HepG2 (cell line): ENCODE measurements around the gene KRTDAP. TPM values are rescaled to one million over a fixed set of nuclear protein-coding genes. Genes with fewer than 3 reads are reported as not detected.
A peak's percentile ranks its signal among the peaks of the same experiment; 100 is the strongest.

Source experiments
- ATAC-seq: fragments of 200-7000 bp; cut with Tn5 transposase; 3 replicates; pipeline ENCODE4 v1.9.1; 2020; ENCODE audit warnings: mild to moderate bottlenecking, moderate library complexity
- BruUV-seq: library from RNA; stranded (reverse); fragments of 400-500 nt; replicated peaks from 2 replicates; lab custom pipeline; 2021; lab: Mats Ljungman, UMichigan
- CTCF ChIA-PET: fragments of 300-600 bp; formaldehyde crosslinking; extraction: SDS; loops from one replicate; lab custom pipeline; 2021; ENCODE audit warnings: low total read pairs, inconsistent platforms, low intra/inter-chr PET ratio; lab: Yijun Ruan, JAX
- POLR2A ChIA-PET: fragments of 350-600 bp; sonication (Branson Sonifier 250); formaldehyde crosslinking; loops from one replicate; lab custom pipeline; 2020; ENCODE audit warnings: antibody characterized with exemption, inconsistent platforms; lab: Yijun Ruan, JAX
- DNase-seq: peaks from one replicate; pipeline ENCODE4 v3.0.0-alpha.2; 2015; ENCODE audit warnings: low spot score
- FAIRE-seq: peaks from 3 replicates; lab custom pipeline; 2011; peaks lifted over from hg19 to GRCh38; lab: Jason Lieb, UNC
- H2AFZ ChIP-seq: one replicate; pipeline ENCODE4 v1.6.1; 2011; ENCODE audit warnings: low read length, inconsistent platforms
- H3K27ac ChIP-seq: fragments of 300-600 bp; 3 replicates; pipeline ENCODE4 v1.8.0; 2011; ENCODE audit warnings: mixed run types, mild to moderate bottlenecking, mixed read lengths, low read length, inconsistent platforms; ENCODE audit not compliant: insufficient read depth; ENCODE audit errors: extremely low read length
- H3K27me3 ChIP-seq, 2 experiments: fragments of 200-600 bp in 1 of 2; 2 replicates in 1 of 2; 3 replicates in 1 of 2; pipeline versions ENCODE4 v1.6.0 to v1.8.0; 2011; ENCODE audit warnings: low read length in 2 of 2, mild to moderate bottlenecking in 2 of 2, moderate library complexity in 2 of 2, inconsistent platforms in 1 of 2; ENCODE audit not compliant: insufficient read depth in 2 of 2, control insufficient read depth in 1 of 2
- H3K36me3 ChIP-seq, 2 experiments: fragments of 200-600 bp in 1 of 2; replicated peaks in 1 of 2; 2 replicates in 1 of 2; 3 replicates in 1 of 2; pipeline versions ENCODE4 v1.5.1 to v1.8.0; 2011; ENCODE audit warnings: low read length in 2 of 2, inconsistent platforms in 1 of 2; ENCODE audit not compliant: insufficient read depth in 2 of 2, control insufficient read depth in 1 of 2
- H3K4me1 ChIP-seq: 2 replicates; pipeline ENCODE4 v1.5.1; 2012; ENCODE audit warnings: low read length, inconsistent platforms; ENCODE audit not compliant: insufficient read depth
- H3K4me2 ChIP-seq: 2 replicates; pipeline ENCODE4 v1.6.0; 2011; ENCODE audit warnings: low read depth, low read length, inconsistent platforms
- H3K4me3 ChIP-seq, 3 experiments: fragments of 200-600 bp in 1 of 3; sonication (generic), shearing (Covaris generic) in 1 of 3; replicated peaks in 1 of 3; 2 replicates each; pipeline ENCODE4 v1.5.1; 2011 to 2016; ENCODE audit warnings: low read length in 3 of 3, inconsistent platforms in 2 of 3, low read depth in 2 of 3, mild to moderate bottlenecking in 2 of 3, control low read depth in 1 of 3, mixed read lengths in 1 of 3; ENCODE audit not compliant: insufficient read depth in 1 of 3
- H3K79me2 ChIP-seq: one replicate; pipeline ENCODE4 v1.6.1; 2011; ENCODE audit warnings: low read length, inconsistent platforms; ENCODE audit not compliant: insufficient read depth
- H3K9ac ChIP-seq: 2 replicates; pipeline ENCODE4 v1.6.0; 2011; ENCODE audit warnings: mild to moderate bottlenecking, low read depth, low read length, inconsistent platforms; ENCODE audit not compliant: insufficient read depth
- H3K9me3 ChIP-seq: 2 replicates; pipeline ENCODE4 v1.5.1; 2012; ENCODE audit warnings: mild to moderate bottlenecking, low read length
- H4K20me1 ChIP-seq: 2 replicates; pipeline ENCODE4 v1.6.0; 2011; ENCODE audit warnings: inconsistent platforms, mild to moderate bottlenecking, low read length, moderate library complexity; ENCODE audit not compliant: insufficient read depth
- MATR3 ChIP-seq: sonication (generic); formaldehyde crosslinking; IDR thresholded peaks from 2 replicates; pipeline ENCODE4 v1.4.0; 2020; ENCODE audit warnings: missing genetic modification reagents
- NFE2 ChIP-seq: sonication (generic); formaldehyde crosslinking; IDR thresholded peaks from 2 replicates; pipeline ENCODE4 v1.4.0; 2020; ENCODE audit warnings: missing genetic modification reagents
- ZNF331 ChIP-seq: sonication (generic); formaldehyde crosslinking; IDR thresholded peaks from 2 replicates; pipeline ENCODE4 v1.4.0; 2020; ENCODE audit warnings: missing genetic modification reagents
- ZNF333 ChIP-seq: sonication (generic); formaldehyde crosslinking; IDR thresholded peaks from 2 replicates; pipeline ENCODE4 v1.4.0; 2020; ENCODE audit warnings: mild to moderate bottlenecking, missing genetic modification reagents, borderline replicate concordance
- ZNF484 ChIP-seq: sonication (generic); formaldehyde crosslinking; IDR thresholded peaks from 2 replicates; pipeline ENCODE4 v1.5.1; 2020; ENCODE audit warnings: mild to moderate bottlenecking, low read depth, missing genetic modification reagents, borderline replicate concordance
- ZNF562 ChIP-seq: sonication (generic); formaldehyde crosslinking; IDR thresholded peaks from 2 replicates; pipeline ENCODE4 v1.8.0; 2022; ENCODE audit warnings: missing genetic modification reagents, borderline replicate concordance
- ZNF724P ChIP-seq: sonication (generic); formaldehyde crosslinking; IDR thresholded peaks from 2 replicates; pipeline ENCODE4 v1.8.0; 2022; ENCODE audit warnings: missing genetic modification reagents, borderline replicate concordance
- ZNF816 ChIP-seq: sonication (generic); formaldehyde crosslinking; IDR thresholded peaks from 2 replicates; pipeline ENCODE4 v1.8.0; 2022; ENCODE audit warnings: missing genetic modification reagents, mild to moderate bottlenecking, borderline replicate concordance
- WGBS: methylation state at CpG from one replicate; pipeline ENCODE4 v1.1.6; 2017; ENCODE audit warnings: low lambda C conversion rate; 5-methylcytosine and 5-hydroxymethylcytosine counted together
- in situ Hi-C: cut with HindIII; loops from 2 replicates; pipeline ENCODE4 v1.10.0; 2017; ENCODE audit warnings: low pct_unique_long_range_greater_than_20kb; ENCODE audit not compliant: extremely low pct_ligation_motif_present
- intact Hi-C: fragments of 100-400 bp; cut with micrococcal nuclease; formaldehyde crosslinking; loops from one replicate; pipeline ENCODE4 v1.10.0; 2022; ENCODE audit not compliant: unreplicated experiment
- polyA plus RNA-seq, 8 experiments: library from polyadenylated mRNA; depleted of rRNA in 3 of 8; stranded (reverse) in 7 of 8; unstranded in 1 of 8; fragments of >200 nt; fragmentation: Illumina TruSeq in 4 of 8; extraction: Trizol in 4 of 8; gene quantifications; 2 replicates each; pipeline versions ENCODE4 v1.2.1 to v1.2.3, GENCODE V29; 2011 to 2016; ENCODE audit warnings: low read depth in 4 of 8, missing spikeins in 1 of 8, mixed read lengths in 1 of 8; ENCODE audit not compliant: insufficient read depth in 1 of 8
- total RNA-seq, 5 experiments: library from RNA; depleted of rRNA; stranded (reverse); fragments of >200 nt; fragmentation: Illumina TruSeq; extraction: Trizol; gene quantifications; 2 replicates each; pipeline ENCODE4 v1.2.3, GENCODE V29; 2016; ENCODE audit warnings: low read depth in 1 of 5
- TF ChIP-seq, protein P1 (sequence below): sonication (generic); formaldehyde crosslinking; IDR thresholded peaks from 2 replicates; pipeline ENCODE4 v1.5.1; 2020; ENCODE audit warnings: missing genetic modification reagents, mild to moderate bottlenecking, borderline replicate concordance
- TF ChIP-seq, protein P2 (sequence below): sonication (generic); formaldehyde crosslinking; IDR thresholded peaks from 2 replicates; pipeline ENCODE4 v1.8.1; 2023; ENCODE audit warnings: missing genetic modification reagents, inconsistent platforms, borderline replicate concordance
- TF ChIP-seq, protein P3 (sequence below): sonication (generic); formaldehyde crosslinking; IDR thresholded peaks from 2 replicates; pipeline ENCODE4 v1.5.0; 2020; ENCODE audit warnings: mild to moderate bottlenecking, missing genetic modification reagents
- TF ChIP-seq, protein P4 (sequence below): sonication (generic); formaldehyde crosslinking; IDR thresholded peaks from 2 replicates; pipeline ENCODE4 v1.8.0; 2022; ENCODE audit warnings: mild to moderate bottlenecking, missing genetic modification reagents, moderate library complexity
- TF ChIP-seq, protein P5 (sequence below): sonication (generic); formaldehyde crosslinking; IDR thresholded peaks from 2 replicates; pipeline ENCODE4 v1.8.0; 2022; ENCODE audit warnings: missing genetic modification reagents, low read depth, mild to moderate bottlenecking, borderline replicate concordance

KRTDAP gene
- total and polyA plus RNA-seq, 2 of the 13 experiments (the other 11 are each of a cell fraction or from before 2014, with no cell fraction given) = 0.86 to 1.5 TPM

DNA sequence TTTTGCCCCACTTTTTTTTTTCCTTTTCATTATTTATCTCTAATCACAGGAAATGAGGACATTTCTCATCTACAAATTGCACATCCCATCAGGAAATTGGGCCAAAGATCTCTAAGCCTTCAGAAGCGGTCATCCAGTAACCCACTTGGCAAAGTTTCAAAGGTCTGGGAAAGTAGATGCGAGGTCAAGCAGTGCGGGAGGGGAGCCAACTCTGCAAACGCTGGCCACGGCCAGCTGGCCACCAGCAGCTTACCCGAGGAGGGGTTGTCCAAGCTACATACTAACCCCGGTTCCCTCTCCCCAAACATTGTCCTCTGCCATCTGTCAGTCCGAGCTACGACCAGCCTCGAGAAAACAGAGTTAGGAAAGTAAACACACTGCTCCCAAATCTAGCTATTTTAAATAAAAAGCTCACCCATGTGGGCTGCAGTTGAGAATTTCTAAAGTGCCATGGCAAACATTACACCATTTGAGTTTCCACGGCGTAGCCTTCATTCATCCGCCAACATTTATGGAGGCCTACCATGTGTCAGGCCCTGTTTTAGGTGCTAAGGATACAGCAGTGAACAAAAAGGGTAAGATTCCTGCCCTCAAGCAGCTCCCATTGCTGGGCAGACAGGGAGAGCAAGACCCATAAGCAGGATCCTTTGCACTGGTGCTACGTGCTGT is 30.7 kb downstream of the KRTDAP start (continued):
- TF ChIP-seq, protein P1, sequence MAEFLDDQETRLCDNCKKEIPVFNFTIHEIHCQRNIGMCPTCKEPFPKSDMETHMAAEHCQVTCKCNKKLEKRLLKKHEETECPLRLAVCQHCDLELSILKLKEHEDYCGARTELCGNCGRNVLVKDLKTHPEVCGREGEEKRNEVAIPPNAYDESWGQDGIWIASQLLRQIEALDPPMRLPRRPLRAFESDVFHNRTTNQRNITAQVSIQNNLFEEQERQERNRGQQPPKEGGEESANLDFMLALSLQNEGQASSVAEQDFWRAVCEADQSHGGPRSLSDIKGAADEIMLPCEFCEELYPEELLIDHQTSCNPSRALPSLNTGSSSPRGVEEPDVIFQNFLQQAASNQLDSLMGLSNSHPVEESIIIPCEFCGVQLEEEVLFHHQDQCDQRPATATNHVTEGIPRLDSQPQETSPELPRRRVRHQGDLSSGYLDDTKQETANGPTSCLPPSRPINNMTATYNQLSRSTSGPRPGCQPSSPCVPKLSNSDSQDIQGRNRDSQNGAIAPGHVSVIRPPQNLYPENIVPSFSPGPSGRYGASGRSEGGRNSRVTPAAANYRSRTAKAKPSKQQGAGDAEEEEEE (CRISPR knock-in tag) = peak; percentile 54; the same call in 1 of the 2 replicates

DNA sequence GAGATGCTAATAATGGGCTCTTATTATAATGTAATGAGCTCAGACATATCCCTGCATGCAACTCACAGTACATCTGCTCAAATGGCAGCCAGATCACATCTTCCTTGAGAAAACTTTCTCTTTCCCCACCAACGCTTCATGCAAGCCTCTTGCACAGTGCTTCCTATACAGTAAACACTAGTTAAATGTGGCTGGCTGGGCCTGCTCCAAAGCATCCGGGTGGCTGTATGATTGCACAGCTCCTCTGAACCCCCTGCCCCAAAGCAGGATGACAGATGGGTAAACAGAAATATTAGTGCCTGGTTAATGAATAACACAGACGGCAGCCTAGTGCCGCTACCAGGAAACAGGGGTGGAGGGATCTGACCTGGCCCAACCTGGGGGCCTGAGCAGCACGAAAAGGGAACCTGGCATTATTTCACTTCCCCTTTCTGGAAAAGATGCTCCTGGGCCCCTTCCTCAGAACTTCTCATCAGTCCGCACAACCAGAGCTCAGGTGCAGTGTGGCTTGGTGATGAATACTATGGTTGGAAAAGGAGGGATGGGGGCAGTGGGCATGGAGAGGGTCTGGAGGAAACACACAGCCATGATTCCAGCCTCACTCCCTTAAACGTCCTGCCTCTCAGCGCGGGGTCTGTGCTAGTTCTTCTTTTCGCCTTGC is 31.4 kb downstream of the KRTDAP start:
- Histone ChIP-seq H3K27ac (peak overlapping the region; percentile 87), H3K9ac (peak overlapping the region; percentile 46), H3K79me2 (no peaks in the 10 kb centered on the region), H3K4me2 (peak overlapping the region; percentile 76), H2AFZ (no peak overlapping the region), H3K9me3 (no peaks in the 10 kb centered on the region), H4K20me1 (no peaks in the 10 kb centered on the region), H3K4me3 (peak overlapping the region; percentile 35 to 66 (median 60); a peak in 5 of 6 replicates), H3K4me1 (peaks cover 81% of the 10 kb centered on the region), H3K27me3 (no peaks in the 10 kb centered on the region; a peak in 1 of 5 replicates), H3K36me3 (no peaks in the 10 kb centered on the region)
- CTCF ChIA-PET = interaction anchor here (1.6 kb wide), 1 partner anchor 10 kb away, joined by 4 read pairs; no protein-coding TSS in a partner anchor
- intact Hi-C loops (loop anchor here (2.0 to 5.0 kb wide), 2 partner anchors 38 to 192 kb away; partner anchors contain the start of gene USF2), in situ Hi-C loops (no loop called here)
- FAIRE-seq = peak; percentile 92
- POLR2A ChIA-PET = interaction anchor here (1.5 to 1.6 kb wide), 2 partner anchors 9 to 38 kb away, joined by 6 to 7 read pairs; no protein-coding TSS in a partner anchor
- no TSS peak for BruUV-seq
- ATAC-seq = peak; percentile 95
- WGBS = under 1% methylated on average over 10 of the region's 10 CpGs
- peak; percentile 92 for DNase-seq
- no peak for TF ChIP-seq ZNF724P (CRISPR knock-in tag)
- TF ChIP-seq, protein P2, sequence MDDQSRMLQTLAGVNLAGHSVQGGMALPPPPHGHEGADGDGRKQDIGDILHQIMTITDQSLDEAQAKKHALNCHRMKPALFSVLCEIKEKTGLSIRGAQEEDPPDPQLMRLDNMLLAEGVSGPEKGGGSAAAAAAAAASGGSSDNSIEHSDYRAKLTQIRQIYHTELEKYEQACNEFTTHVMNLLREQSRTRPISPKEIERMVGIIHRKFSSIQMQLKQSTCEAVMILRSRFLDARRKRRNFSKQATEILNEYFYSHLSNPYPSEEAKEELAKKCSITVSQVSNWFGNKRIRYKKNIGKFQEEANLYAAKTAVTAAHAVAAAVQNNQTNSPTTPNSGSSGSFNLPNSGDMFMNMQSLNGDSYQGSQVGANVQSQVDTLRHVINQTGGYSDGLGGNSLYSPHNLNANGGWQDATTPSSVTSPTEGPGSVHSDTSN (CRISPR knock-in tag) = no peak
- no peak for TF ChIP-seq ZNF484 (CRISPR knock-in tag)
- no peak for TF ChIP-seq ZNF816 (CRISPR knock-in tag)
- no peak for TF ChIP-seq ZNF562 (CRISPR knock-in tag)
- TF ChIP-seq, protein P3, sequence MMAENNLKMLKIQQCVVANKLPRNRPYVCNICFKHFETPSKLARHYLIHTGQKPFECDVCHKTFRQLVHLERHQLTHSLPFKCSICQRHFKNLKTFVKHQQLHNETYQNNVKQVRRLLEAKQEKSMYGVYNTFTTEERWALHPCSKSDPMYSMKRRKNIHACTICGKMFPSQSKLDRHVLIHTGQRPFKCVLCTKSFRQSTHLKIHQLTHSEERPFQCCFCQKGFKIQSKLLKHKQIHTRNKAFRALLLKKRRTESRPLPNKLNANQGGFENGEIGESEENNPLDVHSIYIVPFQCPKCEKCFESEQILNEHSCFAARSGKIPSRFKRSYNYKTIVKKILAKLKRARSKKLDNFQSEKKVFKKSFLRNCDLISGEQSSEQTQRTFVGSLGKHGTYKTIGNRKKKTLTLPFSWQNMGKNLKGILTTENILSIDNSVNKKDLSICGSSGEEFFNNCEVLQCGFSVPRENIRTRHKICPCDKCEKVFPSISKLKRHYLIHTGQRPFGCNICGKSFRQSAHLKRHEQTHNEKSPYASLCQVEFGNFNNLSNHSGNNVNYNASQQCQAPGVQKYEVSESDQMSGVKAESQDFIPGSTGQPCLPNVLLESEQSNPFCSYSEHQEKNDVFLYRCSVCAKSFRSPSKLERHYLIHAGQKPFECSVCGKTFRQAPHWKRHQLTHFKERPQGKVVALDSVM (CRISPR knock-in tag) = no peak; the same call in 1 of the 2 replicates
- TF ChIP-seq NFE2 (CRISPR knock-in tag) = no peak
- TF ChIP-seq, protein P4, sequence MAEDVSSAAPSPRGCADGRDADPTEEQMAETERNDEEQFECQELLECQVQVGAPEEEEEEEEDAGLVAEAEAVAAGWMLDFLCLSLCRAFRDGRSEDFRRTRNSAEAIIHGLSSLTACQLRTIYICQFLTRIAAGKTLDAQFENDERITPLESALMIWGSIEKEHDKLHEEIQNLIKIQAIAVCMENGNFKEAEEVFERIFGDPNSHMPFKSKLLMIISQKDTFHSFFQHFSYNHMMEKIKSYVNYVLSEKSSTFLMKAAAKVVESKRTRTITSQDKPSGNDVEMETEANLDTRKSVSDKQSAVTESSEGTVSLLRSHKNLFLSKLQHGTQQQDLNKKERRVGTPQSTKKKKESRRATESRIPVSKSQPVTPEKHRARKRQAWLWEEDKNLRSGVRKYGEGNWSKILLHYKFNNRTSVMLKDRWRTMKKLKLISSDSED (CRISPR knock-in tag) = no peak
- TF ChIP-seq ZNF331 = peak; percentile 72
- no peak for TF ChIP-seq MATR3
- TF ChIP-seq ZNF333 (CRISPR knock-in tag) = no peak
- TF ChIP-seq, protein P5, sequence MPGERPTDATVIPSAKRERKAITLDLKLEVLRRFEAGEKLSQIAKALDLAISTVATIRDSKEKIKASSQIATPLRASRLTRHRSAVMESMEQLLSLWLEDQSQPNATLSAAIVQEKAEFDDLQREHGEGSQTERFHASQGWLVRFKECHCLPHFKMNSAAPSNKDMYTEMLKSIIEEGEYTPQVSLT = no peak
